ENCODE measurements around the gene LTBP2. TPM values are rescaled to one million over a fixed set of nuclear protein-coding genes. Genes with fewer than 3 reads are reported as not detected.

Gene LTBP2
- polyA plus RNA-seq, 1 experiment: 41.1 TPM

DNA sequence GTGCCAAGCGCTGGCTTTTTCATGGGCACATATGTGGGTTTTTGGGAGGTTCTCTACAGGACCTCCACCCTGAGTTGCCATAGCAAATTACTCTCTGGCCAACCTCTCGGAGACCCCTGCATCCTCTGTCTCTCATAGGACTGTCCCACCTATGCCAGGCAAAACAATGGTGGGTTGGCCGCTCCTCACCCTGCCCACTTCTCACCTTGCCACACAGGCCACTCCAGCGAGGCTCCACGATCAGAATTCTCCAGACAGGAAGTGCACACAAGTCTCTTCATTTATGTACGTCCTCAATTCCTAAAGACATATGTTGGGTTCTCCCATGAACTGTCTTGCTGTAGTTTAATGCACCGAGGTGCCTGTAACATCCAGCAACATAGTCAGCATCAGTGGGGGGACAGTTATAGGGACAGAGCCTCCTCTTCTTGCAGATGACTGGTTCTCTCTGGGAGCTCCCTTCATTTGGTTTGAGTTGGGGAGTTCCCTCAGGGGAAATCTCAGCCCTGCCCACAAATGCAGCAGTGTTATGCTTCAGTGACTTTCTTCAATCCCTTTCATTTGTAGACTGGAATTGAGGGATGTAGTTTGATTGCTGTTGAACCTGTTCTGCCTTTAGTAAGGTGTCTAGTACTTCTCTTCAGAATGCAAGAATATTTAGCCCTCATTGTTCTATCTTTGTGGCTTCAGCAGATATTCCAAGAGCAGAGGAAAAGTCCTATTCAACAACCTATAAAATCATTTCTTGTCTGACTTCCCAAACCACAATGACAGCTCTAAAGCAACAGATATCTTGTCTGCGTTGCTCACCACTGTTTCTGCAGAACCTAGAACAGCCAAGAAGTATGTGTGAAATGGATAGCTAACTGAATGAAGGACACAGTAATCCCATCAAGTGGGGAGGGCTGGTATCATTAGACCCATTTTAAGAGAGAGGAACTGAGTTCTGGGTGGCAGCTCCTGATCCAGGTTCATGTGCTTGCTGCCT, 2.8 kb upstream of the LTBP2 start:
- CTCF ChIA-PET: interaction anchor here (0.6 to 2.1 kb wide), 10 partner anchors 10 to 114 kb away, joined by 3 to 5 read pairs (median 4); no protein-coding TSS in a partner anchor
- no peaks in the 10 kb centered on the region for H3K36me3 ChIP-seq (ENCODE audit: control insufficient read depth, insufficient read depth, low read length)
- H3K4me3 ChIP-seq (ENCODE audit: low read depth, low read length): no peak overlapping the region
- no peaks in the 10 kb centered on the region for H3K27me3 ChIP-seq (ENCODE audit: control insufficient read depth, insufficient read depth, low read length)
- POLR2A ChIA-PET: no interaction called here
- DNase-seq (ENCODE audit: low read depth): no peak
- TF ChIP-seq, protein P1, sequence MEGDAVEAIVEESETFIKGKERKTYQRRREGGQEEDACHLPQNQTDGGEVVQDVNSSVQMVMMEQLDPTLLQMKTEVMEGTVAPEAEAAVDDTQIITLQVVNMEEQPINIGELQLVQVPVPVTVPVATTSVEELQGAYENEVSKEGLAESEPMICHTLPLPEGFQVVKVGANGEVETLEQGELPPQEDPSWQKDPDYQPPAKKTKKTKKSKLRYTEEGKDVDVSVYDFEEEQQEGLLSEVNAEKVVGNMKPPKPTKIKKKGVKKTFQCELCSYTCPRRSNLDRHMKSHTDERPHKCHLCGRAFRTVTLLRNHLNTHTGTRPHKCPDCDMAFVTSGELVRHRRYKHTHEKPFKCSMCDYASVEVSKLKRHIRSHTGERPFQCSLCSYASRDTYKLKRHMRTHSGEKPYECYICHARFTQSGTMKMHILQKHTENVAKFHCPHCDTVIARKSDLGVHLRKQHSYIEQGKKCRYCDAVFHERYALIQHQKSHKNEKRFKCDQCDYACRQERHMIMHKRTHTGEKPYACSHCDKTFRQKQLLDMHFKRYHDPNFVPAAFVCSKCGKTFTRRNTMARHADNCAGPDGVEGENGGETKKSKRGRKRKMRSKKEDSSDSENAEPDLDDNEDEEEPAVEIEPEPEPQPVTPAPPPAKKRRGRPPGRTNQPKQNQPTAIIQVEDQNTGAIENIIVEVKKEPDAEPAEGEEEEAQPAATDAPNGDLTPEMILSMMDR (IDR thresholded peaks at IDR 0.05; ENCODE audit: insufficient read depth, low read depth, low read length): no peak

DNA sequence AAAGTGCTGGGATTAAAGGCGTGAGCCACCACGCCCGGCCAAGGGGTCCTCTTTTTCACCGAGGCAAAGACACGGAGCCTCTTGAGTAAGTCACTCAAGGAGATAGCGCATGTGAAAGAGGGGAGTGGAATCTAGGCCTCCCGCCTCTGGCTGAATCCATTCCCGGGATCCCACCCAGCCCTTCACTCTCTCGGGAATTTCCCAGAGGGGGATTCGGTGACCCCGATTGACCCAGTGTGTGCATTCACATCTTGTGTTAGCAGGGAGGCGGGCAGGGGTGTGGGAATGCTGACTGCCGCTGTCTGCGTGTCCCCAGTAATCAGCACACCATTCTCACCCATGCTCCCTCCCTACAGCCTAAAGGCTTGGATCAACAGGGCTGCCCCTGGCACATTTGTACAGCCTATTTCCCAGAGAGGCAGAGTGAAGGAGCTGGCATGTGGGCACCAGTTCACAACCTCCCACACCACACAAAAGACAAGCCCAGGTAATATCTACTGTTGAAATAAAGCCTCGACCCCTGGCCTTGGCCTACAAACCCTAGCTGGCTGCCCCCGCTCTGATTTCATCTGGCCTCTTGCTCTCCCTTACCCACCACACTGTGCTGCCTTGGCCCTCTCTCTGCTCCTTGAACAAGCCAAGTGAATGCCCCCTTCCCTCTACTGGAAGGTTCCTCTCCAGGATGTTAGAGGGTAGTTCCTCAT, 1.3 kb upstream of the LTBP2 start:
- Histone ChIP-seq H3K4me3 (ENCODE audit: low read depth, low read length) (no peak overlapping the region), H3K27me3 (ENCODE audit: control insufficient read depth, insufficient read depth, low read length) (no peaks in the 10 kb centered on the region), H3K36me3 (ENCODE audit: control insufficient read depth, insufficient read depth, low read length) (no peaks in the 10 kb centered on the region)
- no peak for DNase-seq (ENCODE audit: low read depth)
- POLR2A ChIA-PET: no interaction called here
- CTCF ChIA-PET: interaction anchor here (0.6 to 6.4 kb wide), 46 partner anchors 10 to 268 kb away, joined by 3 to 117 read pairs (median 7); partner anchors contain the start of genes AREL1, DLST, FCF1 and NPC2
- TF ChIP-seq, protein P1 (IDR thresholded peaks at IDR 0.05; ENCODE audit: insufficient read depth, low read depth, low read length): no peak

DNA sequence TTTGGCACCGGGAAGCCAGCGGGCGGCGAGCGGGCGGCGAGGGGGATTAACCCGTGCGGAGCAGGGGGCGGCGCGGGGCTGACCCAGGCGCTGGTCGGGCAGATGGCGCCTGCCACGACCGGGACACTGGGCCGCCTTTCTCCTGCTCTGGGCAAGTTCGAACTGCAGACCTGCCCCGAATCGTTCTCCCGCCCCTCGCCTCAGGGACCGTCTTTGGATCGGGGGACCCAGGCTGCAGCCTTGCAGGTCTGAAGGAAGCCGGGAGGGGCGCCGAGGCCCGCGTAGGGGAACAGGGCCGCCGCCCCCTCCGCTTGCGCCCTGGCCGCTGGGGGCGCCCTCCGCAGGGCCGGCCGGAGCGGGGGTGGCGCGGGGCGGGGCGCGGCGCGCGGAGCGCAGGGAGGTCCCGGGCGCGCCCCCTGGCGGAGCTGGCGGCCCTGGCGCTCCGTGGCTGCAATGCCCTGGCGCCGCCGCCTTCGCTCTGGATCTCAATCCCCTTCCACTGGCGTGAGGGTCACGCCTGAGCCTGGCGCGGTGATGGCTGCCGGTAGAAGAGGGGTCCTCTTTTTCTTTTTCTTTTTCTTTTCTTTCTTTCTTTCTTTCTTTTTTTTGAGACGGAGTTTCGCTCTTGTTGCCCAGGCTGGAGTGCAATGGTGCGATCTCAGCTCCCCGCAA, 449 bp upstream of the LTBP2 start:
- Histone ChIP-seq H3K4me3 (ENCODE audit: low read depth, low read length) (peak overlapping the region; percentile 69), H3K36me3 (ENCODE audit: control insufficient read depth, insufficient read depth, low read length) (no peaks in the 10 kb centered on the region), H3K27me3 (ENCODE audit: control insufficient read depth, insufficient read depth, low read length) (no peaks in the 10 kb centered on the region)
- CTCF ChIA-PET: interaction anchor here (0.6 to 6.4 kb wide), 66 partner anchors 11 to 326 kb away, joined by 3 to 117 read pairs (median 4); partner anchors contain the start of genes AREL1, DLST, FCF1 and NPC2
- DNase-seq (ENCODE audit: low read depth): no peak
- POLR2A ChIA-PET: interaction anchor here (0.5 kb wide), 1 partner anchor 118 kb away, joined by 6 read pairs; no protein-coding TSS in a partner anchor
- TF ChIP-seq, protein P1 (IDR thresholded peaks at IDR 0.05; ENCODE audit: insufficient read depth, low read depth, low read length): peak; percentile 62

DNA sequence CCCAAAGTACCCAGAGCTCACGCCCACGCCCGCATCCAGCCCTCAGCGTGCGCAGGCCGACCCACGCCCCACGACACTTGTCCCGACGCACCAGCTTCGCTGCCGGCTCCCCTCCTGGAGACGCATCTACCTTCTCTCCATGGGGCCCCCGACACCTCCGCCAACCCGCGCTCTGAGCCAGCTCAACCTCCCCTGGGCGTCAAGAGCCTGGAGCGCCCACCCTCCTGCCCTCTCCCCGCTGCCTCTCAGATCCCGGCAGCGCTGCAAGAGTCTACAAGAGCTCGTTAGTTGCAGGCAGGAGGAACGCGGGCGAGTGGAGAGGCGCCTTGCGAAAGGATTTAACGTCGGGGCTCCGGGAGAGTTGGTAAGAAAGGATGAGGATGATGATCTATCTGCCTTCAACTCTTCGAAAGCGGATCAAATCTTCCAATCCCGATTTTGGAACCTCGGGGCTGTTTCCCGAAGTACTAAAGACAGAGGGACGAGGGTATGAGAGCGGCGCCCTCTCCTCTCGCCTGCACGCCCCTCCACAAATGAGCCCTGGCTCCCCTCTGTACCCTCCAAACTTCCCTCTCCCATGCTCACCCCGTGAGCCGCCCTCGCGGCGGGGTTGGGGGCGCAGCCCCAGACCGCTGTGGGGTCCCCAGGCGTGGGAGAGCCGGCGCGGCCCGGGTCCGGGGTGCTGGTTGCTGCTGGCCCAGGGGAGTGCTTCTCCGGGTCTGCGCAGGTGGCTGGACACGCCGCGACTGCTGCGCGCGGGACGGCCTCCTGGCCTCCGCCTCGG, 979 bp downstream of the LTBP2 start:
- Histone ChIP-seq H3K4me3 (ENCODE audit: low read depth, low read length) (peak overlapping the region; percentile 69), H3K36me3 (ENCODE audit: control insufficient read depth, insufficient read depth, low read length) (no peaks in the 10 kb centered on the region), H3K27me3 (ENCODE audit: control insufficient read depth, insufficient read depth, low read length) (no peaks in the 10 kb centered on the region)
- TF ChIP-seq, protein P1 (IDR thresholded peaks at IDR 0.05; ENCODE audit: insufficient read depth, low read depth, low read length): no peak
- no peak for DNase-seq (ENCODE audit: low read depth)
- ChIA-PET POLR2A (no interaction called here), CTCF (interaction anchor here (0.7 to 6.4 kb wide), 32 partner anchors 8 to 247 kb away, joined by 3 to 117 read pairs (median 7); partner anchors contain the start of genes NPC2 and YLPM1)
